Stomach smooth muscle (tissue), 2 donors: ENCODE results near the gene TEX14.

Source experiments
- H3K27ac ChIP-seq: one replicate; pipeline ENCODE4 v1.7.0; 2013; ENCODE audit warnings: mild to moderate bottlenecking, low read length, inconsistent platforms
- H3K27me3 ChIP-seq, 2 donors: one replicate each; pipeline ENCODE4 v1.7.0; 2013; ENCODE audit warnings: low read length in 2 of 2; ENCODE audit not compliant: insufficient read depth in 2 of 2, control insufficient read depth in 1 of 2
- H3K36me3 ChIP-seq, 2 donors: one replicate each; pipeline ENCODE4 v1.7.0; 2013; ENCODE audit warnings: low read length in 2 of 2; ENCODE audit not compliant: control insufficient read depth in 2 of 2, insufficient read depth in 2 of 2
- H3K4me1 ChIP-seq: one replicate; pipeline ENCODE4 v1.7.0; 2013; ENCODE audit warnings: low read length; ENCODE audit not compliant: control insufficient read depth, insufficient read depth
- H3K4me3 ChIP-seq, 2 donors: one replicate each; pipeline ENCODE4 v1.7.0; 2013; ENCODE audit warnings: low read length in 2 of 2
- H3K9ac ChIP-seq, 2 donors: one replicate each; pipeline ENCODE4 v1.7.0; 2013; ENCODE audit warnings: low read length in 2 of 2, mild to moderate bottlenecking in 1 of 2
- H3K9me3 ChIP-seq, 2 donors: one replicate each; pipeline ENCODE4 v1.7.0; 2013; ENCODE audit warnings: low read length in 2 of 2; ENCODE audit not compliant: control insufficient read depth in 2 of 2
- donor health status: healthy.
- donor health status: Pancreatic carcinoma.

TEX14 gene

DNA sequence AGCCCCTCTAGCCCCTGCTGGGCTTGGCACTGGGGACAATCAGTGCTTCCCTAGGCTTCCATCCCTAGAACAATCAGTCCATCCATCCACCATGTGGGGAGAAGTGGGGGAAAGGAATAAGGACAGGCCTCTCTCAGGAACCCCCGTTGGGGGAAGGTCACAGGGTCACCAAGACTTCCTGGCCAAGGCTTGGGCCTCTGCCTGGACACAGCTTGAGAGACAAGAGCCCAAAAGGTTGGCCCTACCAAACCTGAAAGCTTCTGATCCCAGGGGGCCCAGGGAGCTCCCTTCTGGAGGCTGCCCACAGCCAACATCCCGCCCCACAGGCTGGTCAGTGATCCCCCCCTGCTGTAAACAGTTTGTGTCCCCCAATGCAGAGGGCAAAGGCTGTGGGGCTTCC is 161.2 kb downstream of the TEX14 start:
- no peaks in the 10 kb centered on the region for H3K9me3 ChIP-seq
- no peak overlapping the region for H3K4me3 ChIP-seq
- H3K27me3 ChIP-seq = no peaks in the 10 kb centered on the region
- no peak overlapping the region for H3K9ac ChIP-seq
- H3K36me3 ChIP-seq = no peaks in the 10 kb centered on the region
- peaks cover 20% of the 10 kb centered on the region for H3K4me1 ChIP-seq
- no peak overlapping the region for H3K27ac ChIP-seq

DNA sequence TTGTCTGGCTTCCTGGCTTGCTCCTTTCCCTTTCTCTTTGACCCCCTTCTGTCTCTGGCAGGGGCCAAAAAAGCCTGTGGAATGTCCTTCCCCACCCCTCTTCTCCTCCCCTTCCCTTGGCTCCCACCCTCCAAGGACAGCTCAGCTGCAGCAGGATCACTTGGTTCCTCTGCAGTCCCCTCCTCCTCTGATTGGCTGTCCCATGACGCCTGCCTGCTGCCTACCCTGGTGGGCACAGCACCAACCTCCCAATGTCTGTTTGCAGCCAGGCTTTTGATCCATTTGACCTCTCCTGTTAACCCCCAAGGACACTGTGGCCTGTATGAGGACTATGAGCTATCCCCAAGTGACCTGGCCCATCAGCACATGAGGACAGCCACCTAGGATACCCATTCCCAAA is 162.6 kb downstream of the TEX14 start:
- Histone ChIP-seq H3K9ac (no peak overlapping the region), H3K4me3 (peak overlapping the region in 1 of 2 donors; percentile 22), H3K27ac (no peak overlapping the region), H3K4me1 (peaks cover 29% of the 10 kb centered on the region), H3K9me3 (no peaks in the 10 kb centered on the region), H3K36me3 (no peaks in the 10 kb centered on the region), H3K27me3 (no peaks in the 10 kb centered on the region)

DNA sequence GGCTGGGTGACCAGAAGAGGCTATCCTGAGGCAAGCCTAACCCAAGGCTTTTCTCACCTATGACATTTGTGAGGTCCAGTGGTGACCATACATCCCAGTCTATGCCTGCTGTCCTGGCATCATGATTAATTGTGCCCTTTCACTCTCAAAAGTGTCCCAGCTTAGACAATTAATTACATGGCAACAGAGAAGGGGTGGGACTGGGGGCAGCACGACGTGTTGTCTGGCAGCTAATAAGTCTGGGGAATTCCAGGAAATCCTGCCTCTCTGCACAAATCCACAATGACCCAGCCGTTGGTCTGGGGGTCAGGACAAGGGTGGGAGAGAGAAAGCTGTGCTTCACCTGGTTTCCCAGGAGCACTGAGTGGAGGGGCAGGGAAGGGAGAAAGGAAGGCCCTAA is 163.4 kb downstream of the TEX14 start:
- Histone ChIP-seq H3K9ac (peak overlapping the region in 1 of 2 donors; percentile 13), H3K27me3 (no peaks in the 10 kb centered on the region), H3K36me3 (no peaks in the 10 kb centered on the region), H3K4me1 (peaks cover 29% of the 10 kb centered on the region), H3K27ac (no peak overlapping the region), H3K9me3 (no peaks in the 10 kb centered on the region), H3K4me3 (peak overlapping the region in 1 of 2 donors; percentile 29)

DNA sequence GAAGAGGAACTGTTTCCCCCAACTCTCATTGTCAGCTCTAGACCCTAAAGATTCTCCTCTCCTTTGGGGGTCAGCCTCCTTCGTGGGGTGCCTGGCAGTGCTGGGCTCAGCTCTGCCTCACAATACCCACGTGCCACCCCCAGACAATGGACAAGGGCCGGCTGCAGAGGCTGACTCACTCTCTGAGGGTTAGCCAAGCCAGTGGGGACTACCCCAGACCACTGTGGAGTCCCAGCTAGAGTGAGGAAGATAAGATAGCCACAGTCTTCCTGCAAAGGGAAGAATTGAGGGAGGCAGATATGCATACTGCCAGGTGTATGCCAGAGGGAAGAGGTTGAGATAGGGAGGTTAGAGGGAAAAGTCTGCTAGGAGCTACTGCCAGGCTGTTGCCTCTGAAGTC is 163.9 kb downstream of the TEX14 start:
- Histone ChIP-seq H3K27me3 (no peaks in the 10 kb centered on the region), H3K4me3 (peak overlapping the region in 1 of 2 donors; percentile 29), H3K27ac (no peak overlapping the region), H3K9me3 (no peaks in the 10 kb centered on the region), H3K4me1 (peaks cover 29% of the 10 kb centered on the region), H3K9ac (no peak overlapping the region), H3K36me3 (no peaks in the 10 kb centered on the region)

DNA sequence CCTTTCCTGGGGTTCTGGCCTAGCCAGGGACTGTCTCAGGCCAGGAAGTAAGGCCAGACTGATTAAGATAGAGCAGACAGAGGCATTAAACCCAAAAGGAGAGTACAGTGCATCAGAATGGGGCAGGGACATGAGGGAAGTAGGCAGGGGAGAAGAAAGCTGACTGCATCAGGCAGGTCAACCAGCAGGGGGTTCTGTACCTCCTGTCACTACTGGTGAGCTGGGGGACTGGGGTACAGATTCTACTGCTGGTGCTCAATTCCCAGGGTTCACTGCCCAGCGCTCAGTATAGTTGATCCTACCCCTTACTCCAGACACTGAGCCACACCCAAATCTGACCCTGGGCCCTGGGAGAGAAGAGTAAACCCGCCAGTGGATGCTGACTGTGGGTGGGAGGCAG is 164.5 kb downstream of the TEX14 start:
- Histone ChIP-seq H3K27ac (no peak overlapping the region), H3K36me3 (no peaks in the 10 kb centered on the region), H3K4me1 (peaks cover 24% of the 10 kb centered on the region), H3K4me3 (peak overlapping the region in 1 of 2 donors; percentile 8), H3K9ac (no peak overlapping the region), H3K9me3 (no peaks in the 10 kb centered on the region), H3K27me3 (no peaks in the 10 kb centered on the region)

DNA sequence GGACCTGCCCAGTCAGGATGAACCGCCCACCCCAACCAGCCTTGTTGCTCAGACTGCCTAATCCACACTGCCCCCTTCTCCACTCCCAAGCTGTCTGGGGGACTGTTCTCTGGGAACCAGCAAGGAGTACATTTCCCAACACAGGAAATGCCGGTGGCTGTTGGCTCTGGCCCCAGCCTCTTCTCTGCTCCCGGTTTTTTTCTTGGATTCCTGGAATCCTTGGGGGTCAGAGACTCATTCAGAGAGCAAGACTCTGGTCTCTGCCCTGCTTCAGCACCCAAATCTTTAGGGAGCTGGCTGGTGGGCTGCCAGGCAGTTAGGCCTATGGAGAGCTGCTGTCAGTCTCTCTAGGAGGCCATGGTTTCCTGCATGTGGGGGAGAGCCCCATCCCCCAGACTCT is 166.6 kb downstream of the TEX14 start:
- Histone ChIP-seq H3K9ac (no peak overlapping the region), H3K36me3 (peaks cover 0 to 2% of the 10 kb centered on the region in 2 donors), H3K4me3 (no peak overlapping the region)

DNA sequence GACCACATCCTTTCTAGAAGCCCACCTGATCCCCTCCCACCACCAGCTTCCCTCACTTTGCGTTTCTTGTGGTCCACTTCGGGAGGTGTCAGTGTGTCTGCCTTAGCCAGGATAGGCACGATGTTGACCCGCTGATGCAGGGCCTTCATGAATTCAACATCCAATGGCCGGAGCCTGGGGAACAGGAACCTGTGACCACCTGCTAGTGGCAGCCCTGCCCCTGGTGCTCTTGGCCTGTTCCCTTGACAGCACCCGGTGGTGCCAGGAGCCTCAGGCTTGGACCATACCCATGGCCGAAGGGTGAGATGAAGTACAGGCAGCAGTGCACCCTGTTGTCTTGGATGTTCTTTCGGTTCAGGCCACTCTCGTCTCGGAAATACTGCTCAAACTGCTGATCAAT is 170.2 kb downstream of the TEX14 start:
- H3K4me1 ChIP-seq = peaks cover 33% of the 10 kb centered on the region
- H3K9me3 ChIP-seq = no peaks in the 10 kb centered on the region
- no peaks in the 10 kb centered on the region for H3K27me3 ChIP-seq
- H3K9ac ChIP-seq = no peak overlapping the region
- peaks cover 0 to 2% of the 10 kb centered on the region in 2 donors for H3K36me3 ChIP-seq
- H3K27ac ChIP-seq = no peak overlapping the region
- H3K4me3 ChIP-seq = no peak overlapping the region

More for the DNA sequence above, 166.6 kb downstream of the TEX14 start:
- peaks cover 13% of the 10 kb centered on the region for H3K4me1 ChIP-seq
- H3K27me3 ChIP-seq = no peaks in the 10 kb centered on the region
- no peak overlapping the region for H3K27ac ChIP-seq
- no peaks in the 10 kb centered on the region for H3K9me3 ChIP-seq

DNA sequence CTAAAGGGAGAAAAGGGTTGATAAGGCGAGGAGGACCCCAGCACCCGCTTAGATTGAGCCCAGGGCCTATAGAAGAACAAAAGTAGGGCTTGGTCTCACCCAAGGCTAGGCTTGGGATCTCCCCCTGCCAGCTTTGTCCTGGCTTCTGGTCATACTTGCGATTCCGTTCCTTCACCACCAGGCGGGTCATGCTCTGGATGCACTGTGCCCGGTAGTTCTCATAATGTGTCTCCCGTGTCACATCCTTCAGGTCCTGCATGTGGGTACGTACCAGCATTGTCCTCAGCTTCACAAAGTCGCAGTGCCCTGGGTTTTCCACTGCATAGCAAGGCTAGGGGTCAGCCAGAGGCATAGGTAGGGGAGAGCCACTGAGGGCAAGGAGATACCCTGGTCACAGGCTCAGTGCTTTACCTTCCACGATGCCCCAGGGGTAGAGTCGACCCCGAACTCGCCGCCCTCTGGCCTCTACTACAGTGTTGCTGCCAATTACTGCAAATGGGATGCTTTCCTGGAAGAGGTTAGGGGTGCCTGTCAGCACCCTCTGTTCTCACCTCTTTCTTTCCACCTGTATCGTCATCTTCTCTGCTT is 170.9 kb downstream of the TEX14 start:
- H3K27ac ChIP-seq = no peak overlapping the region
- H3K27me3 ChIP-seq = no peaks in the 10 kb centered on the region
- H3K4me3 ChIP-seq = no peak overlapping the region
- no peak overlapping the region for H3K9ac ChIP-seq
- H3K4me1 ChIP-seq = peaks cover 40% of the 10 kb centered on the region
- H3K36me3 ChIP-seq = peaks cover 0 to 5% of the 10 kb centered on the region in 2 donors
- H3K9me3 ChIP-seq = no peaks in the 10 kb centered on the region

DNA sequence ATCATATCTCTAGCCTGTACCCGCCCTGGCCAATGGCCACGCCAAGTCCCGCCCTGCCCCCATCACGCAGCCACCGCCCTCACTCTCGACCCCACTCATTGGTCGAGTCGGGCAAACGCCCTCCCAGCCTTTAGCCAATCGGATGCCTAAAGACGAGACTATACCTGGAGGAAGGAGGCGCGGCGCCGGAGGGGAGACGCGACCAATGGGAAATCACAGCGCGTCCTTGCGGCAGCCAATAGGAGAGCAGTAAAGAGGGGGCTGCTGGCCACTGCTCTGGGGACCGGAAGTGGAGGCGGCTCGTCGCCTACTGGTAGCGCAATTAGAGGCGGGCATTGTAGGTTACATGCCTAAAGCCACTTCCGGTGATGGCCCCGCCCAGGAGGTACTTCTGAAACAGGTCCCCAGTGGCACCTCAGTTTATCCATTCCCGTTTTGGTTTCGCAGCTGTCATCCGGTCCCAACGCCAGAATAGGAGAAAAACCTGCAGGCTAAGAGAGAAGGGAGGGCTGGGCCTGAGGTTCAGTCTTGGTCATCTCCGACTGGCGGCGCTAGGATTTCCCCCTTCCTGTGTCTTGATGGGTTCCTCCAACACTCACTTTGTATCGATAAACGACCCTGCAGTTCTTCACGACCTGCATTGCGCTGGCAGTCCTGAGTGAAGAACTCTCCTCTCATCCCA is 173.8 kb downstream of the TEX14 start:
- no peaks in the 10 kb centered on the region for H3K9me3 ChIP-seq
- peak overlapping the region; percentile 96 for H3K27ac ChIP-seq
- peaks cover 0 to 5% of the 10 kb centered on the region in 2 donors for H3K36me3 ChIP-seq
- peaks cover 47% of the 10 kb centered on the region for H3K4me1 ChIP-seq
- H3K4me3 ChIP-seq = peak overlapping the region; percentile 98 to 99
- H3K27me3 ChIP-seq = no peaks in the 10 kb centered on the region
- peak overlapping the region; percentile 88 to 96 for H3K9ac ChIP-seq

DNA sequence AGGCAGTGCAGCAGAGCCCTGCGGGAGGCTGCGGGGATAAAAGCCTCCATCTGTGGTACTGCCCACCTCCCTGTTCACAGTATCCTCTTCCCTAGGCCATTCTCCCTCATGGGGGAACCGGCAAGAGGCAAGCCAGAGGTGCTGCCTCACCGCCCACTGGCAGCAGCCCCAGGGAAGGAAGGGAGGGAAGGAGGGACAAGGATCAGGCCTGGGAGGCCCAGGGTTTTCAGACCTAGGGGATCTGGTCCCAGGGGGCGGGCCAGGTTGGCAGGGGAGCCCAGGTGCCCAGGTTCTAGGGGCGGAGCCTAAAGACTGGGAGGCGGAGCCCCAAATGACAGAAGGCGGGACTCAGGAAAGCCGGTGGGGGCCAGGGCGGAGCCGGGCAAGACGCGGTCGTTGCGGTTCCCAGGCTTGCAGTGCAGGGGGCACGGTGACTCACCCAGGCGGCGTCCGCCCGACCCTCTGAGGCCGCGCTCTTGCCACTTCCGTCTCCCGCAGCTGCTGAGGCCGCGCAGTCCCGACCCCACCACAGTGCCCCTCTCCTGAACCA is 174.4 kb downstream of the TEX14 start:
- no peaks in the 10 kb centered on the region for H3K27me3 ChIP-seq
- peak overlapping the region; percentile 96 for H3K27ac ChIP-seq

More for the DNA sequence above, 174.4 kb downstream of the TEX14 start:
- peaks cover 47% of the 10 kb centered on the region for H3K4me1 ChIP-seq
- peak overlapping the region; percentile 84 to 98 for H3K4me3 ChIP-seq
- no peaks in the 10 kb centered on the region for H3K9me3 ChIP-seq
- peak overlapping the region; percentile 84 to 90 for H3K9ac ChIP-seq
- peaks cover 2 to 7% of the 10 kb centered on the region in 2 donors for H3K36me3 ChIP-seq
